H7 (cell line): ENCODE data around the gene S1PR1. TPM values are rescaled to one million over a fixed set of nuclear protein-coding genes. Genes with fewer than 3 reads are reported as not detected.

ENCODE experiments used
- total RNA-seq: library from RNA; depleted of rRNA; stranded (reverse); fragments of >200 nt; shearing (Covaris generic); gene quantifications from 2 replicates; pipeline ENCODE4 v1.2.3, GENCODE V29; 2014; rRNA removed

The S1PR1 gene
- total RNA-seq, 1 experiment from 2014 or later, result 0.62 TPM

Other genes starting within 250 kb of the S1PR1 start
- gene DPH5, start 211.2 kb upstream of the S1PR1 start, total RNA-seq, result 64.0 and 82.0 TPM in 2 replicates